ENCODE measurements around the gene GUCY1A2.

DNA sequence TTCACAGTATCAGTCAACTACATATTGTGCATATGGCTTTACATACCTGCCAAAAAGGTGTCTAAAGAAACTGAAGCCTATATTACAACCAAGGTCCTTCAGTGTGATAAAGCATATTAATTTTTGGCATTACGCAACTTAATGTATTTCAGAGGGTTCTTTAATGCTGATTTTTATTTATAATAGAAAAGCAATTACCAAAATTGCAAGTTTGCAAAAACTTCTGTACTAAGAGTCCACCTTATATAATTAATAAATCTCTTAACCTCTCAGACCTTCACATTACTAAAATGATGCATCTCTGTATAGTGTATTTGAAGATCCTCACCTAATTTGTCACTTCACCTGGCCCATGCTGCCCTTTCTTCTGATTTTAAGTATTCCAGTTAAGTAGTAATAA lies 128.6 kb downstream of the GUCY1A2 start:
- TF ChIP-seq POLR2AphosphoS5 (IDR thresholded peaks at IDR 0.05), result no peak
- TF ChIP-seq, protein P1, sequence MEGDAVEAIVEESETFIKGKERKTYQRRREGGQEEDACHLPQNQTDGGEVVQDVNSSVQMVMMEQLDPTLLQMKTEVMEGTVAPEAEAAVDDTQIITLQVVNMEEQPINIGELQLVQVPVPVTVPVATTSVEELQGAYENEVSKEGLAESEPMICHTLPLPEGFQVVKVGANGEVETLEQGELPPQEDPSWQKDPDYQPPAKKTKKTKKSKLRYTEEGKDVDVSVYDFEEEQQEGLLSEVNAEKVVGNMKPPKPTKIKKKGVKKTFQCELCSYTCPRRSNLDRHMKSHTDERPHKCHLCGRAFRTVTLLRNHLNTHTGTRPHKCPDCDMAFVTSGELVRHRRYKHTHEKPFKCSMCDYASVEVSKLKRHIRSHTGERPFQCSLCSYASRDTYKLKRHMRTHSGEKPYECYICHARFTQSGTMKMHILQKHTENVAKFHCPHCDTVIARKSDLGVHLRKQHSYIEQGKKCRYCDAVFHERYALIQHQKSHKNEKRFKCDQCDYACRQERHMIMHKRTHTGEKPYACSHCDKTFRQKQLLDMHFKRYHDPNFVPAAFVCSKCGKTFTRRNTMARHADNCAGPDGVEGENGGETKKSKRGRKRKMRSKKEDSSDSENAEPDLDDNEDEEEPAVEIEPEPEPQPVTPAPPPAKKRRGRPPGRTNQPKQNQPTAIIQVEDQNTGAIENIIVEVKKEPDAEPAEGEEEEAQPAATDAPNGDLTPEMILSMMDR (IDR thresholded peaks at IDR 0.05), result no peak
